K562 (cell line): ENCODE data around the gene PRXL2B. TPM values are rescaled to one million over a fixed set of nuclear protein-coding genes. Genes with fewer than 3 reads are reported as not detected.

ENCODE experiments used
- ATAC-seq: fragments of 200-7000 bp; cut with Tn5 transposase; 3 replicates; pipeline ENCODE4 v1.9.1; 2020; ENCODE audit warnings: moderate library complexity
- BruUV-seq: library from RNA; stranded (reverse); fragments of 400-500 nt; replicated peaks from 2 replicates; lab custom pipeline; 2021; lab: Mats Ljungman, UMichigan
- CTCF ChIA-PET: fragments of 300-600 bp; formaldehyde crosslinking; extraction: SDS; loops from one replicate; lab custom pipeline; 2021; ENCODE audit warnings: low intra/inter-chr PET ratio; lab: Yijun Ruan, JAX
- POLR2A ChIA-PET: fragments of 300-600, 350-650 bp; sonication (Branson Sonifier 250); formaldehyde crosslinking; extraction: SDS; loops from one replicate; lab custom pipeline; 2021; ENCODE audit warnings: antibody characterized with exemption, inconsistent platforms; lab: Yijun Ruan, JAX
- DNase-seq, 4 experiments: peaks; one replicate each; pipeline versions ENCODE4 v3.0.0 to v3.0.0-alpha.2; 2011 to 2018; ENCODE audit warnings: low spot score in 3 of 4, mixed read lengths in 3 of 4; ENCODE audit errors: extremely low read depth in 1 of 4
- FAIRE-seq: peaks from 2 replicates; lab custom pipeline; 2011; peaks lifted over from hg19 to GRCh38; lab: Jason Lieb, UNC
- H2AFZ ChIP-seq: 2 replicates; pipeline ENCODE4 v1.6.0; 2011; ENCODE audit warnings: low read depth, low read length, control low read depth, inconsistent platforms
- H3K27ac ChIP-seq: fragments of 200-600 bp; 3 replicates; pipeline ENCODE4 v1.8.0; 2011; ENCODE audit warnings: low read depth, mild to moderate bottlenecking, control low read depth, inconsistent platforms, low read length, moderate library complexity, mixed read lengths; ENCODE audit errors: extremely low read depth
- H3K27me3 ChIP-seq, 2 experiments: fragments of 300-600 bp in 1 of 2; 2 replicates in 1 of 2; 3 replicates in 1 of 2; pipeline versions ENCODE4 v1.6.0 to v1.8.0; 2011; ENCODE audit warnings: inconsistent platforms in 2 of 2, low read length in 2 of 2, mild to moderate bottlenecking in 1 of 2, mixed read lengths in 1 of 2, moderate library complexity in 1 of 2; ENCODE audit not compliant: control insufficient read depth in 2 of 2, insufficient read depth in 2 of 2
- H3K36me3 ChIP-seq: fragments of 300-600 bp; 3 replicates; pipeline ENCODE4 v1.8.0; 2011; ENCODE audit warnings: mild to moderate bottlenecking, low read length, inconsistent platforms; ENCODE audit not compliant: control insufficient read depth, insufficient read depth
- H3K4me1 ChIP-seq, 2 experiments: fragments of 200-600 bp in 1 of 2; replicated peaks in 1 of 2; 2 replicates in 1 of 2; 3 replicates in 1 of 2; pipeline versions ENCODE4 v1.5.1 to v1.8.0; 2011; ENCODE audit warnings: inconsistent platforms in 2 of 2, low read length in 2 of 2, mild to moderate bottlenecking in 1 of 2, mixed read lengths in 1 of 2, moderate library complexity in 1 of 2; ENCODE audit not compliant: control insufficient read depth in 2 of 2, insufficient read depth in 2 of 2
- H3K4me2 ChIP-seq: 2 replicates; pipeline ENCODE4 v1.6.1; 2011; ENCODE audit warnings: low read length, control low read depth, inconsistent platforms, mixed read lengths; ENCODE audit not compliant: insufficient read depth
- H3K4me3 ChIP-seq: fragments of 200-600 bp; sonication (generic), shearing (Covaris generic); 2 replicates; pipeline ENCODE4 v1.5.1; 2016; ENCODE audit warnings: control low read depth, inconsistent platforms
- H3K79me2 ChIP-seq: fragments of 200-600 bp; 3 replicates; pipeline ENCODE4 v1.8.0; 2011; ENCODE audit warnings: low read length, inconsistent platforms; ENCODE audit not compliant: control insufficient read depth, insufficient read depth
- H3K9ac ChIP-seq, 2 experiments: 2 replicates each; pipeline versions ENCODE4 v1.6.0 to v1.6.1; 2011; ENCODE audit warnings: low read depth in 2 of 2, low read length in 2 of 2, control low read depth in 1 of 2, inconsistent platforms in 1 of 2, mild to moderate bottlenecking in 1 of 2, mixed read lengths in 1 of 2; ENCODE audit not compliant: insufficient read depth in 1 of 2
- H3K9me1 ChIP-seq: one replicate; pipeline ENCODE4 v1.6.0; 2011; ENCODE audit warnings: inconsistent platforms, mild to moderate bottlenecking, low read length, moderate library complexity; ENCODE audit not compliant: control insufficient read depth, insufficient read depth
- H3K9me3 ChIP-seq: replicated peaks from 2 replicates; pipeline ENCODE4 v1.5.1; 2011; ENCODE audit warnings: low read depth, low read length, inconsistent platforms; ENCODE audit not compliant: control insufficient read depth, insufficient read depth
- H4K20me1 ChIP-seq: replicated peaks from 2 replicates; pipeline ENCODE4 v1.6.1; 2011; ENCODE audit warnings: low read length, inconsistent platforms, mixed read lengths; ENCODE audit not compliant: control insufficient read depth, insufficient read depth
- IRF2 ChIP-seq: sonication (generic); formaldehyde crosslinking; IDR thresholded peaks from 2 replicates; pipeline ENCODE4 v1.8.1; 2022; ENCODE audit warnings: mild to moderate bottlenecking, missing genetic modification reagents
- RNF2 ChIP-seq: sonication (generic); IDR thresholded peaks from 2 replicates; pipeline ENCODE4 v1.6.1; 2016
- SAFB2 ChIP-seq: fragments of 200-400 bp; formaldehyde crosslinking; IDR thresholded peaks from 2 replicates; pipeline ENCODE4 v1.6.1; 2018; ENCODE audit warnings: borderline replicate concordance, low read length, low read depth, moderate library complexity; ENCODE audit not compliant: severe bottlenecking
- TRIM24 ChIP-seq, 2 experiments: fragments of 450-650 bp; IDR thresholded peaks; 2 replicates each; pipeline ENCODE4 v1.6.1; 2016
- ZNF165 ChIP-seq: fragments of 250-450 bp; sonication (Bioruptor Pico); IDR thresholded peaks from 2 replicates; pipeline ENCODE4 v1.4.0; 2020; ENCODE audit warnings: borderline replicate concordance
- ZNF584 ChIP-seq: fragments of 200-800 bp; sonication (Bioruptor generic); IDR thresholded peaks from 2 replicates; pipeline ENCODE4 v1.6.1; 2016; ENCODE audit warnings: low read depth, mild to moderate bottlenecking, missing genetic modification characterization, missing compliant biosample characterization
- WGBS: fragments of 100-300 bp; shearing (Covaris generic); methylation state at CpG from one replicate; pipeline ENCODE4 v1.1.6; 2016; ENCODE audit warnings: low coverage, mixed read lengths; ENCODE audit not compliant: insufficient coverage; ENCODE audit errors: missing lambda C conversion rate; 5-methylcytosine and 5-hydroxymethylcytosine counted together
- in situ Hi-C: fragments of 300-500 bp; cut with MboI; formaldehyde crosslinking; loops from 4 replicates; pipeline ENCODE4 v1.15.0; 2018; ENCODE audit warnings: inconsistent platforms, mixed read lengths
- intact Hi-C: fragments of 100-400 bp; cut with micrococcal nuclease; formaldehyde crosslinking; loops from 2 replicates; pipeline ENCODE4 v1.14.2; 2022
- polyA plus RNA-seq, 8 experiments: library from polyadenylated mRNA; depleted of rRNA in 4 of 8; stranded (reverse) in 5 of 8; unstranded in 3 of 8; fragments of >200 nt; fragmentation: Nextera tagmentation in 2 of 8; fragmentation: Illumina TruSeq in 1 of 8; extraction: Ambion mirVana in 2 of 8; extraction: Trizol in 1 of 8; gene quantifications; 2 replicates each; pipeline versions ENCODE4 v1.2.1 to v1.2.3, GENCODE V29; 2011 to 2014; ENCODE audit warnings: inconsistent platforms in 1 of 8, missing spikeins in 1 of 8
- total RNA-seq, 7 experiments: library from RNA; depleted of rRNA in 6 of 7; stranded (reverse); fragments of >200 nt in 6 of 7; fragmentation: Illumina TruSeq in 2 of 7; extraction: Trizol in 2 of 7; gene quantifications; 2 replicates each; pipeline versions ENCODE4 v1.2.1 to v1.2.3, GENCODE V29; 2011 to 2021; ENCODE audit warnings: low replicate concordance in 1 of 7
- TF ChIP-seq, protein P1 (sequence below): sonication (generic); formaldehyde crosslinking; IDR thresholded peaks from 2 replicates; pipeline ENCODE4 v1.8.0; 2023; ENCODE audit warnings: mild to moderate bottlenecking, missing genetic modification reagents

The PRXL2B gene
- total and polyA plus RNA-seq, 9 of the 15 experiments (the other 6 are each of a cell fraction or from before 2014, with no cell fraction given) = 0.99 to 25.3 (median 11.8) TPM

DNA sequence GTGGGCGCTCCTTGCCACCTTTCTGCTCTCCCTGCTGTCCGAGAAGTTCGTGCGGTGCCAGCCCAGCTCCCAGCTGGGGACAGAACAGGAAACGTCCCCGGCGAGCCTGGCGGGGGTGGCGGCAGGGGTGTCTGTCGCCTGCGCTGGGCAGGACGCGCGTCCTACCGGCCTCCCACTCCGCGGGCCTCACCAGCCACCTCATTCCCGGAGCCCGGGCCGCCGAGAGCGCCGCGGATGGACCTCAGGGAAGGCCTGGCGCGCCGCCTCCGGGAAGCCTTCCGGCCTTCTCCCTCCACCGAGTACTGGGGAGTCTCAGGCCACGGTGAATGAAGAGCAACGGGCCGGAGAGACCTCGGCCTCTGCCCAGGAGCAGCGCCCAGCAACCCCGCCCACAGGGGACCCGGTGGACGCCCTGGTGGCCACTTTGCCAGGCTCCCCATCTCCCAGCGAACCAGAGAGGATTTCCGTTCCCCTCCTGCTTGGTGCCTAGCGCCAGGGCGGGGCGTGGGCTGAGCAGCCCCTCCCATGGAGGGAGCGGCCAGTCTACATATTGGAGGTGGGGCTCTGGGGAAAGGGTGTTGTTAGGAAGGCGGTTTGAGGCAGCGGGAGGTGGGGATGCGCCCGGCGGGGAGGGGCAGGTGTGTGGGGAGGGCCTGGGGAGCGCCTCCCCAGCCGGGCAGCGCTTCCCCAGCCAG, 39.9 kb upstream of the PRXL2B start:
- Histone ChIP-seq H3K4me3 (peak overlapping the region; percentile 62), H3K4me2 (peak overlapping the region; percentile 87), H3K4me1 (peaks cover 64 to 85% of the 10 kb centered on the region in 2 experiments), H3K9me1 (peaks cover 7% of the 10 kb centered on the region), H2AFZ (peak overlapping the region; percentile 77), H3K36me3 (no peaks in the 10 kb centered on the region), H3K27me3 (no peaks in the 10 kb centered on the region), H3K27ac (peak overlapping the region; percentile 79), H3K9me3 (no peaks in the 10 kb centered on the region), H3K9ac (peak overlapping the region; percentile 66 to 87), H3K79me2 (peaks cover 9% of the 10 kb centered on the region; the same call in 1 of the 3 replicates), H4K20me1 (no peaks in the 10 kb centered on the region; the same call in 1 of the 2 replicates)
- intact Hi-C loops (loop anchor here (1.0 to 10.0 kb wide), 4 partner anchors 20 to 352 kb away; partner anchors contain the start of genes FAAP20, PANK4 and PRXL2B), in situ Hi-C loops (loop anchor here (25.0 kb wide), 1 partner anchor 359 kb away; the partner anchor contains the start of gene FAAP20)
- BruUV-seq = TSS peak; percentile 90
- DNase-seq (peak; percentile 92 to 98 (median 96)), FAIRE-seq (peak; percentile 96), ATAC-seq (peak; percentile 85)
- WGBS = under 1% methylated on average over 46 of the region's 52 CpGs
- POLR2A ChIA-PET = interaction anchor here (0.6 to 1.7 kb wide), 12 partner anchors 10 to 345 kb away, joined by 3 to 6 read pairs (median 4); partner anchors contain the start of genes PANK4 and TNFRSF14
- CTCF ChIA-PET = interaction anchor here (3.0 kb wide), 1 partner anchor 133 kb away, joined by 36 read pairs; the partner anchor contains the start of gene PEX10
- TF ChIP-seq TRIM24 (IDR thresholded peaks at IDR 0.05) (0 out of 4 replicates have a peak, but pooled peaks of 1 of the 2 experiments have one; percentile 6), RNF2 (0 out of 2 replicates have a peak, but pooled peaks have one; percentile 18), ZNF584 (CRISPR knock-in tag) (no peak), ZNF165 (CRISPR knock-in tag) (0 out of 2 replicates have a peak, but pooled peaks have one; percentile 25), IRF2 (CRISPR knock-in tag) (peak; percentile 56; the same call in 1 of the 2 replicates), SAFB2 (no peak)
- TF ChIP-seq, protein P1, sequence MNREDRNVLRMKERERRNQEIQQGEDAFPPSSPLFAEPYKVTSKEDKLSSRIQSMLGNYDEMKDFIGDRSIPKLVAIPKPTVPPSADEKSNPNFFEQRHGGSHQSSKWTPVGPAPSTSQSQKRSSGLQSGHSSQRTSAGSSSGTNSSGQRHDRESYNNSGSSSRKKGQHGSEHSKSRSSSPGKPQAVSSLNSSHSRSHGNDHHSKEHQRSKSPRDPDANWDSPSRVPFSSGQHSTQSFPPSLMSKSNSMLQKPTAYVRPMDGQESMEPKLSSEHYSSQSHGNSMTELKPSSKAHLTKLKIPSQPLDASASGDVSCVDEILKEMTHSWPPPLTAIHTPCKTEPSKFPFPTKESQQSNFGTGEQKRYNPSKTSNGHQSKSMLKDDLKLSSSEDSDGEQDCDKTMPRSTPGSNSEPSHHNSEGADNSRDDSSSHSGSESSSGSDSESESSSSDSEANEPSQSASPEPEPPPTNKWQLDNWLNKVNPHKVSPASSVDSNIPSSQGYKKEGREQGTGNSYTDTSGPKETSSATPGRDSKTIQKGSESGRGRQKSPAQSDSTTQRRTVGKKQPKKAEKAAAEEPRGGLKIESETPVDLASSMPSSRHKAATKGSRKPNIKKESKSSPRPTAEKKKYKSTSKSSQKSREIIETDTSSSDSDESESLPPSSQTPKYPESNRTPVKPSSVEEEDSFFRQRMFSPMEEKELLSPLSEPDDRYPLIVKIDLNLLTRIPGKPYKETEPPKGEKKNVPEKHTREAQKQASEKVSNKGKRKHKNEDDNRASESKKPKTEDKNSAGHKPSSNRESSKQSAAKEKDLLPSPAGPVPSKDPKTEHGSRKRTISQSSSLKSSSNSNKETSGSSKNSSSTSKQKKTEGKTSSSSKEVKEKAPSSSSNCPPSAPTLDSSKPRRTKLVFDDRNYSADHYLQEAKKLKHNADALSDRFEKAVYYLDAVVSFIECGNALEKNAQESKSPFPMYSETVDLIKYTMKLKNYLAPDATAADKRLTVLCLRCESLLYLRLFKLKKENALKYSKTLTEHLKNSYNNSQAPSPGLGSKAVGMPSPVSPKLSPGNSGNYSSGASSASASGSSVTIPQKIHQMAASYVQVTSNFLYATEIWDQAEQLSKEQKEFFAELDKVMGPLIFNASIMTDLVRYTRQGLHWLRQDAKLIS (CRISPR knock-in tag) = no peak
